Chondrocyte (in vitro differentiated cells): ENCODE data around the gene SBNO2. TPM values are rescaled to one million over a fixed set of nuclear protein-coding genes. Genes with fewer than 3 reads are reported as not detected.

Experiments
- DNase-seq: peaks from one replicate; pipeline ENCODE4 v3.0.0; 2021; ENCODE audit warnings: mixed read lengths, low spot score
- H3K27ac Mint-ChIP-seq: one replicate; pipeline ENCODE4 v1.8.0; 2021; ENCODE audit warnings: mild to moderate bottlenecking, moderate library complexity, mixed read lengths; ENCODE audit not compliant: unreplicated experiment
- H3K27me3 Mint-ChIP-seq: 2 replicates; pipeline ENCODE4 v1.8.0; 2021; ENCODE audit warnings: low read depth, mixed read lengths
- H3K36me3 Mint-ChIP-seq: 2 replicates; pipeline ENCODE4 v1.8.0; 2021; ENCODE audit warnings: low read depth, mixed read lengths
- H3K4me1 Mint-ChIP-seq: 2 replicates; pipeline ENCODE4 v1.8.0; 2021; ENCODE audit warnings: low read depth, mild to moderate bottlenecking, mixed read lengths
- H3K4me3 Mint-ChIP-seq: one replicate; pipeline ENCODE4 v1.8.0; 2021; ENCODE audit warnings: mild to moderate bottlenecking, moderate library complexity, mixed read lengths; ENCODE audit not compliant: unreplicated experiment
- H3K9me3 Mint-ChIP-seq: 2 replicates; pipeline ENCODE4 v1.8.0; 2021; ENCODE audit warnings: low read depth, mixed read lengths
- total RNA-seq: library from RNA; stranded (reverse); gene quantifications from 3 replicates; pipeline ENCODE4 v1.2.1, GENCODE V29; 2021
- TF ChIP-seq, protein P1 (sequence below): fragments of 200-600 bp; sonication (generic); IDR thresholded peaks from 2 replicates; pipeline ENCODE4 v1.5.0; 2021; ENCODE audit warnings: antibody characterized with exemption, mild to moderate bottlenecking, moderate library complexity

SBNO2 gene
- total RNA-seq, 1 donor from 2014 or later, result 45.6 TPM

- Mint-ChIP-seq H3K4me1 (peaks cover 34% of the 10 kb centered on the region), H3K27me3 (no peaks in the 10 kb centered on the region), H3K9me3 (no peaks in the 10 kb centered on the region), H3K36me3 (no peaks in the 10 kb centered on the region), H3K27ac (peak overlapping the region; percentile 68), H3K4me3 (no peak overlapping the region)
- no peak for DNase-seq
- TF ChIP-seq, protein P1, sequence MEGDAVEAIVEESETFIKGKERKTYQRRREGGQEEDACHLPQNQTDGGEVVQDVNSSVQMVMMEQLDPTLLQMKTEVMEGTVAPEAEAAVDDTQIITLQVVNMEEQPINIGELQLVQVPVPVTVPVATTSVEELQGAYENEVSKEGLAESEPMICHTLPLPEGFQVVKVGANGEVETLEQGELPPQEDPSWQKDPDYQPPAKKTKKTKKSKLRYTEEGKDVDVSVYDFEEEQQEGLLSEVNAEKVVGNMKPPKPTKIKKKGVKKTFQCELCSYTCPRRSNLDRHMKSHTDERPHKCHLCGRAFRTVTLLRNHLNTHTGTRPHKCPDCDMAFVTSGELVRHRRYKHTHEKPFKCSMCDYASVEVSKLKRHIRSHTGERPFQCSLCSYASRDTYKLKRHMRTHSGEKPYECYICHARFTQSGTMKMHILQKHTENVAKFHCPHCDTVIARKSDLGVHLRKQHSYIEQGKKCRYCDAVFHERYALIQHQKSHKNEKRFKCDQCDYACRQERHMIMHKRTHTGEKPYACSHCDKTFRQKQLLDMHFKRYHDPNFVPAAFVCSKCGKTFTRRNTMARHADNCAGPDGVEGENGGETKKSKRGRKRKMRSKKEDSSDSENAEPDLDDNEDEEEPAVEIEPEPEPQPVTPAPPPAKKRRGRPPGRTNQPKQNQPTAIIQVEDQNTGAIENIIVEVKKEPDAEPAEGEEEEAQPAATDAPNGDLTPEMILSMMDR, result no peak
These were observed 4.7 kb downstream of the SBNO2 start for GRCh38 chr19:1169411-1169791.

GRCh38 chr19:1168572-1169410 is 5.3 kb downstream of the SBNO2 start:
- Mint-ChIP-seq H3K4me1 (peaks cover 32% of the 10 kb centered on the region), H3K27ac (peak overlapping the region; percentile 10), H3K4me3 (no peak overlapping the region), H3K27me3 (no peaks in the 10 kb centered on the region), H3K9me3 (no peaks in the 10 kb centered on the region), H3K36me3 (no peaks in the 10 kb centered on the region)
- DNase-seq, result no peak
- TF ChIP-seq, protein P1, result no peak

DNA sequence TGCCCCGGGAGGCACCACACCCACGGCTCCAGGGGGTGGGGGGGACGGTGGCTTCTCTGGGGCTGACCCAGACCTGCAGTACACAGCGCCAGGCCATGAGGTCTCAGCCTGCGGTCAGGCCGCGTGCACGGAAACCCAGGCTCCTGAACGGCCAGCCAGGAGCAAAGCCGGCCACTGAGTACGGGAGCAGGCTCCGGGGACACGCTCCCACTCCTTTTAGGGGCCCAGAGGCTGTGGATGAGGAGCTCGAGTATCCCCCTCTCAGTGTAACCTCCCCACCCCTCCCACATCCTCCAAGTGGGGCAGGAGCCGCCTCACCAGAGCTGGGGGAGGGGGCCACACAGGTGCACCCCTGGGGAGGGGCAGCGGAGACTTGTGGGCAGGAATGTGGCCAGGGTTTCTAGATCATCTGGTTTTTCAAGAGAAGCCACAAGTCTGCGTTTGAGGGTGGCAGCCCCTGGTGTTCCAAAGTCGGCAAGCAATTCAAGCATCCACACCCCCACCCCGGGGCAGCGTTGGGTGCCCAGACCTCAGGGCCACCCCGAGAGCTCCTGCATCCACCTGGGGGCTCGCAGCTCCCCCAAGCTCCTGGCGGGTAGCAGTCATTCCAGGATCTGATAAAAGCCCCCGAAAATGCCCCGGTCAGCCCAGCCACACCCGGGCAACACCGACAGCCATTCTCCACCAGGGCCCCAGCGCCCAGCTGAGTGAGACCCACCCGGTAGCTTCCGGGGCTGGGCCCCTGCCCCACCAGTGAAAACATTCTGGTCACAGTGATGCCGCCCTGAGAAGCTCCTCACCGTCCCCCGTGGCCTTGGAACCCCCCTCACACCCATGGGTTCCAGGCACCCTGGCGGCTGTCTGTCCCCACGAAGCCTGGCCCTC is 6.1 kb downstream of the SBNO2 start:
- no peak overlapping the region for H3K27ac Mint-ChIP-seq
- H3K4me3 Mint-ChIP-seq, result no peak overlapping the region
- no peaks in the 10 kb centered on the region for H3K9me3 Mint-ChIP-seq
- no peaks in the 10 kb centered on the region for H3K36me3 Mint-ChIP-seq
- H3K27me3 Mint-ChIP-seq, result no peaks in the 10 kb centered on the region
- peaks cover 34% of the 10 kb centered on the region for H3K4me1 Mint-ChIP-seq
- TF ChIP-seq, protein P1, result no peak
- DNase-seq, result no peak

DNA sequence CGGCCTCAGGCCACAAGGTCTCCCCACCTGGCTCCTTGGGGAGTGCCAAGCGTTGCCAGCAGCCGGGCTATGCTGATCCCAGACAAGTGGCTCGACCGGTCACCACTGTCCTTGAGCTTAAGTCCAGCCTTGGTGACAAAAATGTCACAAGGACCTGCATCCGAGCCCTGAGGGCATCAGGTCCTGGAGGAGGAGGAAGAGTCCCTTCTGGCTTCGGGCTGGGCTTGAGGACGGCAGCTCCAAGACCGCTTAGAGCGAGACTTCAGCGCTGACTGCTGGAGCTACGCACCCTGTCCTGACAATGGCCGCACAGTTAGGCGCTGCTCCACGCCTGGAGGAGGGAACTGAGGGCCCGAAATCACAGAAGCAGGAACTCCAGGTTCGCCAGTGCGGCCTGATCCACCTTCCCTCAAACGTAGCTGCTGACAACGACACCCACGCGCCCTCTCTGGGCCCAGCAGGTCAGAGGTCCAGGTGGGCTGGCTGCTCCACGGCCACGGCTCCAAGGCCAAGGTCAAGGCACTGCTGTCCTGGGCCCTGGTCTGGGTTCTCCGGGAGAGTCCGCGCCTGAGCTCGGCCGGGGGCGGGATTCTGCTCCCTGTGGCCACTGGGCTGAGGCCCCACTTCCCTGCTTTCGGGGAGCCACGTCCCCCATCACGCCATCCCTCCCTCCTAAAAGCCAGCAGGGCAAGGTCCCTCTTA is 7.0 kb downstream of the SBNO2 start:
- Mint-ChIP-seq H3K27ac (no peak overlapping the region), H3K4me3 (no peak overlapping the region)

More for the DNA sequence above, 7.0 kb downstream of the SBNO2 start:
- TF ChIP-seq, protein P1, result no peak
- no peaks in the 10 kb centered on the region for H3K36me3 Mint-ChIP-seq
- H3K27me3 Mint-ChIP-seq, result no peaks in the 10 kb centered on the region
- no peaks in the 10 kb centered on the region for H3K9me3 Mint-ChIP-seq
- H3K4me1 Mint-ChIP-seq, result peaks cover 27% of the 10 kb centered on the region
- DNase-seq, result peak; percentile 86
